ENCODE data around the gene ACTBL2. TPM values are rescaled to one million over a fixed set of nuclear protein-coding genes. Genes with fewer than 3 reads are reported as not detected.

The ACTBL2 gene
- total RNA-seq, 2 experiments from 2014 or later, result not detected

GRCh38 chr5:57453728-57454127 lies 28.9 kb downstream of the ACTBL2 start:
- POLR2A ChIA-PET, result no interaction called here

GRCh38 chr5:57452885-57453284 lies 29.7 kb downstream of the ACTBL2 start:
- ChIA-PET CTCF (no interaction called here), POLR2A (no interaction called here)

More at GRCh38 chr5:57453728-57454127, 28.9 kb downstream of the ACTBL2 start:
- CTCF ChIA-PET, result no interaction called here

GRCh38 chr5:57450991-57451876 lies 31.4 kb downstream of the ACTBL2 start:
- POLR2A ChIA-PET, result no interaction called here
- CTCF ChIA-PET, result no interaction called here

- CTCF ChIA-PET, result no interaction called here
- POLR2A ChIA-PET, result no interaction called here
Measured at GRCh38 chr5:57448751-57449150, 33.9 kb downstream of the ACTBL2 start.

- POLR2A ChIA-PET, result no interaction called here
- CTCF ChIA-PET, result no interaction called here
Measured at GRCh38 chr5:57448287-57448686, 34.3 kb downstream of the ACTBL2 start.

GRCh38 chr5:57447658-57448057 lies 35.0 kb downstream of the ACTBL2 start:
- ChIA-PET CTCF (no interaction called here), POLR2A (no interaction called here)

GRCh38 chr5:57446966-57447365 lies 35.6 kb downstream of the ACTBL2 start:
- CTCF ChIA-PET, result no interaction called here
- POLR2A ChIA-PET, result no interaction called here

- ChIA-PET POLR2A (no interaction called here), CTCF (no interaction called here)
Measured at GRCh38 chr5:57445705-57446037, 36.9 kb downstream of the ACTBL2 start.

GRCh38 chr5:57445006-57445704 lies 37.5 kb downstream of the ACTBL2 start:
- ChIA-PET CTCF (no interaction called here), POLR2A (no interaction called here)

- ChIA-PET CTCF (no interaction called here), POLR2A (no interaction called here)
Measured at GRCh38 chr5:57442080-57442839, 40.4 kb downstream of the ACTBL2 start.

GRCh38 chr5:57441557-57441956 lies 41.1 kb downstream of the ACTBL2 start:
- POLR2A ChIA-PET, result no interaction called here
- CTCF ChIA-PET, result no interaction called here

- CTCF ChIA-PET, result no interaction called here
- POLR2A ChIA-PET, result no interaction called here
Measured at GRCh38 chr5:57439601-57440000, 43.0 kb downstream of the ACTBL2 start.

- ChIA-PET CTCF (no interaction called here), POLR2A (no interaction called here)
Measured at GRCh38 chr5:57437976-57438805, 44.4 kb downstream of the ACTBL2 start.

GRCh38 chr5:57436586-57436985 lies 46.0 kb downstream of the ACTBL2 start:
- ChIA-PET CTCF (no interaction called here), POLR2A (no interaction called here)

GRCh38 chr5:57435701-57436134 lies 46.9 kb downstream of the ACTBL2 start:
- ChIA-PET CTCF (no interaction called here), POLR2A (no interaction called here)

GRCh38 chr5:57434683-57435082 lies 47.9 kb downstream of the ACTBL2 start:
- ChIA-PET CTCF (no interaction called here), POLR2A (no interaction called here)

- CTCF ChIA-PET, result no interaction called here
Measured at GRCh38 chr5:57434227-57434640, 48.4 kb downstream of the ACTBL2 start.

GRCh38 chr5:57432876-57433275 lies 49.7 kb downstream of the ACTBL2 start:
- ChIA-PET POLR2A (no interaction called here), CTCF (no interaction called here)

More at GRCh38 chr5:57434227-57434640, 48.4 kb downstream of the ACTBL2 start:
- POLR2A ChIA-PET, result no interaction called here

GRCh38 chr5:57431759-57432158 lies 50.9 kb downstream of the ACTBL2 start:
- ChIA-PET CTCF (no interaction called here), POLR2A (no interaction called here)

Data from activated CD8-positive, alpha-beta memory T cell treated with anti-CD3 and anti-CD28 coated beads for 36 hours (primary cell).